Hepatic stellate cell (primary cell): Measurements from ENCODE around the gene CUX1.
"Not testable (repeated sequence)": the region's sequence is repeated elsewhere in the genome, so short reads cannot be mapped to it uniquely, and the experiment has no call there.

Source experiments
- DNase-seq: peaks from one replicate; pipeline ENCODE4 v3.0.0; 2011; ENCODE audit warnings: low spot score

CUX1 gene

DNA sequence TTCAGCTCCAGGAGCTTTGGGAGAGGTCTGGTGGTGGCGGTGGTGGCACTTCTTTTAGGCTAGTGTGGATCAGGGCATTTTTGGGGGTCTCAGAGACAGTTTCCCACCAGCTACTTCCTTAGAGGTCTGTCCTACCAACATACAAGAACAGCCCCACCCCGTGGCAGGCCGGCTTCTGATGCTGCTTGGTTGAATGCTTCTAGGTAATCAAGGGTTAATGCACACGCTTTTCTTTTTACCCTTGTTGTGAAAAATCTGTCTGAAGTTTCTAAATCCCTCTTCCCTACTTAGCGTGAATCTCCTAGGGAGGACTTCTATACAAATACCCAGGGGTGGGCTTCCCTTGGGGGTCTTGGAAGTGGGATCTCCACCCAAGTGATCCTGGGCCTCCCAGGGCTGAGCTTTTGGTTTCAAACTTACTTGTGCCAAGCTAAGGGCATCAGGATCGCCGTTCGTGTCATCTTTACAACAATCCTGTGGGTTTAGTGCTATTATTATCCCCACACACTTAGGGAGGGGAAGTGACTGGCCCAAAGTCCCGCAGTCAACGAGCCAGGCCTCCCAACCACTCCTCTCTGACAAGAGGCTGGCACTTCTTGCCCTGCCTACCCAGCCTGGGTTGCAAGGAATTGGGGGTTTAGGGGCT lies 471.0 kb downstream of the CUX1 start:
- DNase-seq, result no peak

DNA sequence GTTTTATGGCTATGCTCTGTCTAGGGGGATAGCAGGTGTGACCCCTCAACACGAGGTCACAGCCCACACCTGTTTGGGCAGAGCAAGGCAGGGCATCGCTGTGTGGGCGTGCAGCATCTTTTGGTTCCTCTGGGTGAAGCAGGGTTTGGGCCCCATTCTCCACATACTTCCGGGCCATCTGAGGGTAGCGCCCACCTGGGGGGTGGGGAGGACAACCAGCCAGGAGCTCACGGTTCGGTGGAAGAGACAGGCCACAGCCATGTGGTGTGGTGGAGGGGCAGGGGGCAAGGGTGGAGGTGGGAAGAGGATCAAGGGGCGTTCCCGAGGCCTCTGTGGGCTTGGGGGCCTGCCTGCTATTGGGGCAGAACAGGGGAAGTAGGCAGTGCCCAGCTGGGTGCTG lies 471.6 kb downstream of the CUX1 start:
- DNase-seq, result no peak

DNA sequence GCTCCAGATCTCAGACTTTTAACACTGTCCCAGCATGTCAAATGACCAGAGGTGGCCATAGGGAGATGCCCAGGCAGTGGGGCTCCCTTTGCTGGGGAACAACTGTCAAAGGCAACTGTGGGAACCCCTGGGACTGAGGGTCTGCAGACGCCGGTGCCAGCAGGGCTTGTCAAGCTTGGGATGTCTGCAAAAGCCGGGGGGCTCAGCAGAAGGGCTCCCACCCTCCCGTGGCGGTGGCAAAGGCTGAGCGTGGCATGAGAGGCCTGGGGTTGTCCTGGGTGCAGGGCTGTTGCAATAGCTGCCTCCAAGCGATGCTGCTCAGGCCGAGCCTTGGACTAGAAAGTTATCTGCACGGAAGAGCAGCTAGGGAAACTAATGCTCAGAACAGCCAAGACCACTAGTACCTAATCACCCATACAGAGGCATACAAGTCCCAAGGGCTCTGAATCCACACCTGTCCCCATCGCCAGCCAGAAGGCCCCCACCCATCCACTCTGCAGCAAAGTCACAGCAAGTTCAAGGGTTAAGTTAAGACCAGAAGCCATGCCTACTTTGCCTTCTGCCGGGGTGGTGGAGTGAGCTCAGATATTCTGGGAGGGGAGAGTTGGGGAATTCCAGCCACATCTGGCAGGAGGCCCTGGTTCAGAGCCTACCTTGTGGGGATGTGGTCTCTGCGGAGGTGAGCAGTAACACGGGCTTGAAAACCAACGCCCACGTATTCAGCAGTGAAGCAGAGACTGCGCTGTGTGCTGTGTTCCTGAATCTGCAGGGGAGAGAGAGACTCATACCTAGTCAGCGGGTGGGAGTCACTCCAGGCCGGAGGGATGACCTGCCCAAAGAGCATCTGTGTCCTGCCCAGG lies 473.9 kb downstream of the CUX1 start:
- DNase-seq, result no peak

DNA sequence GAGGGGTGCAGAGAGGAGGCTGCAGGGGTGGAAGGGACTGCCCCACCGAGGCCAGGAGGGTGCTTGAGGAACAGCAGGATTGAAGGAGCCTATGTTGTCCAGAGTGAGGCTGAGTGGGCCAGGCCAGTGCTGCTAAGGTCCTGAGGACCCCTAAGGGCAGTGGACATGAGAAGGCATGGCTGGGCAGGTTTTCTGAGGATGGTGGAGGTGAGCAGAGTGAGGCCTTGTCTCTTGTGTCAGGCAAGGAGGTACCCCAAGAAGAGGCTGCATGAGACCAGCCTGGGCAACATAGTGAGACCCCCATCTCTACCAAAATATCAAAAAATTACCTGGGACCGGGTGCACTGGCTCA lies 474.5 kb downstream of the CUX1 start:
- no peak for DNase-seq

DNA sequence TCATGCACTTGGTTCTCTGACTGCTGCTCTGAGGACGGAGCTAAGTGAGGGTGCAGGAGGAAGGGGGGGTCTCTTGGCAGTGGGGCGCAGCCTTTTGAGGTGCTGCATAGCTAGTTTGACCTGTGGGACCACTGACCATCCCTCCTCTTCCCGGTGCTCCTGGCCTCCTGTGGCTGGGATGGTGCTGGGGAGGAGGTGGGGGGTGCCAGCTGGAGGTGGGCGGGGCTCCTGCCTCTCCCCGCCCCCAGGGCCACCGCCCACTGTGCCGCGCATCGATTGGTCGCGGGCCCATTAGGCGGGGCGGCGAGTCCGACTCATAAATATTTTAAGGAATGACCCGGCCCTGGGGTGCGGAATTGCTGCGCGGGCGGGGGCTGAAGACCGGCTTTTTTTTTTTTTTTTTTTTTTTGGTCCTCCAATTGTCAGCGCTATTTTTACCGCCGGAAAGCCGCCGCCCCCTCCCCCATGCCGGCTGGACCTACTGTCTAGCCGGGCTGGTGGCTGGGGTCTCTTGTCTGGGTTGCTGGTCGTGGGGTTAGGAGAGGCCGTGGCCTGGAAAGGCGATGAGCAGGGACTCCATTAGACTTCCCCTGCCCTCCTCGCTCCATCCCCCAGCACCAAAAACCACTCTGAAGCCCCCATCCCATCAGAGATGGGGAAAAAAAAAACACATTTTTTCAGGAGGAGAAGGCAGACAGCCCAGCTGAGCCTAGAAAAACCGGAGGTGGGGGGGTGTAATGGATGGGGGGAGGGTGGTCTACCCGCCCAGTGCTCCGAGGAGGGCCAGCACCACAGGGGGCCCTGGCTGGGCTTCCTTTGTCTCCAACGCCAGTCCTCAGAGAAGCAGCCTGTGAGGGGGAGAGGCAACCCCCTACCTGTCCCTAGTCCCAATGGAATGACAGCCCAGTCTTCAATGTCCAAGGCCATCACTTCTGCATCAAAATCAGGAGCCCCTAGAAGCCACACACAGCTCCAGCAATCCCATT lies 475.7 kb downstream of the CUX1 start:
- DNase-seq, result no peak

DNA sequence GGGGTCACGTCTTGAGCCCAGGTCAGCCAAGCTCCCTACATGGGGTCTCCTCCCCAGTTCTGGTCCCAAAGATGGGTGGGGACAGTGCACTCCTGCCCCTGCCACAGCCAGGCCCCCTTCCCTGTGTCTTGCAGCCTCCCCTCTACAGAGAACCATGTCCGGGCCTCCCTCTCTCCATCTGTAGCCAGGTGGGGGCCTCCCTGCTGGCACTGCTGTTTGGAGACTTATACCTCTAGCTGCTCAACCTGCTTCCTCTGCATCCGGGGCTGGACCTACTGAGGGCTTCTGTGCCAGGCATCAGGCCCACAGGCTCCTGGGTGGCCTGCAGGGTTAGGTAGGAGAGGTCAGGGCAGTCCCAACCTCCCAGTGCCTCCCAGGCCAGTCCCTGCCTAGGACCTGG lies 477.2 kb downstream of the CUX1 start:
- DNase-seq, result no peak

DNA sequence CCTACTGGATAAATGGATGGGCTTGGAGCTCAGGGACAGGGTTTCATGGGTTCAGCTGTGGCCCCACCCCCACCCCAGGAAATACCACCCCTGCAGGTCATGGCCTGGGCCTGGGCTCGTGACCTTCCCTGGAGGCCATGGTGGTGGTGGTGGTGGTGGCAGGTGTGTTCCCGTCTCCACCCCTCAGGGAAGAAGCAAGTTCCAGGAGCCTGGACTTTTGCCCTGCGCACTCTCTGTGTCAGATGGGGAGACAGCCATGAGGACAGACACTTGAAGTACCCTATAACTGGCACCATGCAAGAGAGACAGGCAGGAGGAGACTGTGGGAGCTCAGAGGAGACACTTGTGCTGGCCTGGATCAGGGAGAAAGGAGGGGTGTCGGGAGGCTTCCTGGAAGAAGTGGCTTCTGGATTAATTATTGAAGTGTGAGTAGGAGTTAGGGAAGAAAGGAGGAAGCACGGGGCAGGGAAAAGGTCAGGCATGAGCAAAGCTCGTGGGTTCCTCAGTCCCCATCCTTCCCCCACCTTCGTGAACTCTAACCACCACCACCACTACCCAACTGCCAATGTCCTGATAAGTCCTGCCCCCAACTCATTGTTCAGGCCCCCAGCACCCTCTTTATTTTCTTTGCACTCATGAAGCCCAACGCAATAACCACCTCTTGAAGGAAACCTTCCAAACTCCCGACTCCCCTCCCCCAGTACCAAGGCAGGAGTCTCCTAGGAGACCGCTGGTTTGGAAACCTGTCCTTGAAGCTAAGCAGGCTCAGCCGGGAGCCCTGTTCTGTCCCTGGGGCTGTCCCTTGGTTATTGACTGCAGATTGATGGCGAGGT lies 478.1 kb downstream of the CUX1 start:
- DNase-seq, result no peak

DNA sequence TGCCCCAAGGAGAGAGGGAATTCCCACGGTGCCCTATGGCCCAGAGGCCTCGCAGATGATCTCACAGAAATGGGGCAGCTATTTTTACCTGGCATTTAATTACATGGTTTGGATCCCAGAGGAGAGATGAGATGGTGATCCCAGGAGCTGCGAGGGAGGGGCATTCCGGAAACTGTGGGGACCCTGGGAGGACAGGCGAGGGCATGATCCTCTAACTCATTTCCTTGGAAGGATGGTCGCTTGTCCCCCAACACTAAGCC lies 478.7 kb downstream of the CUX1 start:
- DNase-seq, result no peak

DNA sequence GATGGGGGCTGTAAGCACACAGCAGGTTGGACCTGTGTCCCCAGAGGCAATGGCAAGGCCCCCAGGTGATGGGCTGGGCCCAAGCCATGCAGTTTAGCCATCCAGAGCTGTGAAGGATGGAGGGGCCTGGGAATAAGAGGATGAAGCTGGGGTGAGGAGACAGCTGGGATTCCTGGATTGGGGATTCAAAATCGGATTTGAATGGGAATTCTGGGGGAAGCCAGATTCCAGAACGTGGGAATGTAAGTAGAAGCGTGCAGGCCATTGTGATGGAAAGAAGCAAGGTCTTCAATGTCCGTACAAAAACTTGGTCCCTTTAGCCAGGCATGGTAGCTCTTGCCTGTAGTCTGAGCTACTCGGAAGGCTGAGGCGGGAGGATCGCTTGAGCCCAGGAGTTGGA lies 479.1 kb downstream of the CUX1 start:
- DNase-seq, result no peak

DNA sequence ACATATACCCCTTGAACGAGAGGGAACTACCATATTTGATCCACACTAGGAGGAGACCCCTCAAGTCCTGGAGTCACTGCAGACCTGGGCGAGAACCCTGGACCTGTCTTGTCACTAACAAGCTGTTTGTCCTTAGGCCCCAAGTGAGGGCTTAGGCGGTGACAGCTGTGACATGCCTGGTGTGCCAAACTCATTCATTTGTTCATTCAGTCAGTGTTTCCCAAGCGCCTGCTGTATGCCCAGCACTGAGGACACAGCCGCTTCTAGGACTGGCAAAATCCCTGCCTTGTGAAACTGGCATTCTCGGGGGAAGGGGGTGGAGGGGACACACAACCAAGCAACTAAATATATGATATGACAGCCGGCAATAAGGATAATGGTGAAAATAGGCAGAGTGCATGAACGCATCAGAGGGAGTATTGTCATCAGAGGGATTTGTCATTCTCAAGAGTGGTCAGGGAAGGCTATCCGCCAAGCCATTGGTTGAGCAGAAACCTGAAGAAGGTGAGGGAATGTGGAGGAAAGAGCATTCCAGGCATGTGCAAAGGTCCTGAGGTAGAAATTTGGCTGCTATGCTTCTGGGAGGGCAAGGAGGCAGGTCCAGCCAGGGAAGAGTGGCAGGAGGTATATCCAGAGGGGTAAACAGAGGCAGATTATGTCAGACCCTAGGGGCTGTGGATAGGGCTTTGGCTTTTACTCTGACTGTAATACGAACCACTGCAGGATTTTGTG lies 480.2 kb downstream of the CUX1 start:
- no peak for DNase-seq

DNA sequence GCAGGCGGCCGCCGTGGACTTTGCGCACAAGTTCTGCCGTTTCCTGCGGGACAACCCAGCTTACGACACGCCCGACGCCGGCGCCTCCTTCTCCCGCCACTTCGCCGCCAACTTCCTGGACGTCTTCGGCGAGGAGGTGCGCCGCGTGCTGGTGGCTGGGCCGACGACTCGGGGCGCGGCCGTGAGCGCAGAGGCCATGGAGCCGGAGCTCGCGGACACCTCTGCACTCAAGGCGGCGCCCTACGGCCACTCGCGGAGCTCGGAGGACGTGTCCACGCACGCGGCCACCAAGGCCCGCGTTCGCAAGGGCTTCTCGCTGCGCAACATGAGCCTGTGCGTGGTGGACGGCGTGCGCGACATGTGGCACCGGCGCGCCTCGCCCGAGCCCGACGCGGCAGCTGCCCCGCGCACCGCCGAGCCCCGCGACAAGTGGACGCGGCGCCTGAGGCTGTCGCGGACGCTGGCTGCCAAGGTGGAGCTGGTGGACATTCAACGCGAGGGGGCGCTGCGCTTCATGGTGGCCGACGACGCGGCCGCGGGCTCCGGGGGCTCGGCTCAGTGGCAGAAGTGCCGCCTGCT lies 483.3 kb downstream of the CUX1 start:
- no peak for DNase-seq

DNA sequence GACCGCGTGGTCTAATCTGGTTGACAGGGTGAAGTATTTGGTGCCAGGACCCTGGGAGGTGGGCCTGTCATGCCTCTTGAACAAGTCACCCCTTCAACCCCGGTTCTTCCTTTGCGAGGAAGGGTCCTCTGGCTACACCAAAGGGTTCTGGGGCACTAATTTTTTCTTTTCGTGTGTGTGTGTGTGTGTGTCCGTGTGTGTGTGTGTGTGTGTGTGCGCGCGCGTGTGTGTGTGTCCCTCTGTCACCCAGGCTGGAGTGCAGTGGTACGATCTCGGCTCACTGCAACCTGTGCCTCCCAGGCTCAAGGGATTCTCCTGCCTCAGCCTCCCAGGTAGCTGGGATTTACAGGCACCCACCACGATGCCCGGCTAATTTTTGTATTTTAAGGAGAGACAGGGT lies 483.9 kb downstream of the CUX1 start:
- DNase-seq, result not testable (repeated sequence)

DNA sequence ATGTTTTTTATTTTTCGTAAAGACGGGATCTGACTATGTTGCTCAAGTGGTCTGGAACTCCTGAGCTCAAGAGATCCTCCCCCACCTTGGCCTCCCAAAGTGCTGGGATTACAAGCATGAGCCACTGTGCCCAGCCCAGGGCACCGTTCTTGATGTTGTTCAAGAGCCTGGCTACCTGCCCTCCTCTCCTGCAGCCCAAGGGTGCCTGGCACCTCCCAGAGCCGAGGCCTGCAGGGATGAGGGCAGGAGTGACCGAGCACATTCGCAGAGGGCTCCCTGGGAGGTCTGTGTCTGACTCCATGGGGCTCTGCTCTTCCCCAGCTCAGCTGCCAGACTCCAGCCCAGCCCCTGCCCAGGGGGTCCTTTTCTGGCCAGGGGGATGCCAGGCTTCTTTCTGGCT lies 484.6 kb downstream of the CUX1 start:
- DNase-seq, result no peak

DNA sequence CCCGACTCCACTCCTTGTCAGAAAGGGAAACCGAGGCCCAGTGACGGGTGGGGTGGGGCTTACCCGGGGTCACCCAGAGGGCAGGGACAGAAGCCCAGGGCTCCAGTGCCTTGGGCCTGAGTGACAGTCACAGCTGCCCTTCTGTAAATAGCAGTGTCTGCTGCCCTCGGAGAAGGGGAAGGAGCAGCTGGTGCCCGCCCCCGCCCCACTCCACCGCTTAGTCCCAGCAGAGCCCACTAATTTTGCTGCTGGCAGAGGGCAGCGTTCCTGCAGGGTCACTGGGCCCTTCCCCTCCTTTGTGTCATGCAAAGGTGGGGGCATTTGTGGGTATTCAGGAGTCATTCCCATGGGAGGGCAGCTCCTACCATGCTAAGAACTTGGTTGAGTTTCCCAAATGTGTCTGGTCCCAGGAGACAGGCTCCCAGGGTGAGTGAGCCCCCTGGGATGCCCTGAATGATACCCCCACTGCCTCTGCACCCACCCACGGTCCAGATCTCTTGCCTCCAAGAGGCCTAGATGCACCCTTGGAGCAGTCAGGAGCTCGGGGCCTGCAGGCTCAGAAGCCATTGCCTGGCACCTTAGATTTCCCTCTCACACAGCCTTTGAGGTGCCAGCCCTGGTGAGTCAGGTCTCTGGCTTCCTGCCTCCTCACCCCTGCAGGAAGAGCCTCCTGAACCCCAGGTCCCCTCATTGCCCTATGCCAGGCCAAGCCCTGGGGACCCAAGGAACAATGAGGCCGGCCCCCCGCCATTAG lies 486.4 kb downstream of the CUX1 start:
- DNase-seq, result no peak

DNA sequence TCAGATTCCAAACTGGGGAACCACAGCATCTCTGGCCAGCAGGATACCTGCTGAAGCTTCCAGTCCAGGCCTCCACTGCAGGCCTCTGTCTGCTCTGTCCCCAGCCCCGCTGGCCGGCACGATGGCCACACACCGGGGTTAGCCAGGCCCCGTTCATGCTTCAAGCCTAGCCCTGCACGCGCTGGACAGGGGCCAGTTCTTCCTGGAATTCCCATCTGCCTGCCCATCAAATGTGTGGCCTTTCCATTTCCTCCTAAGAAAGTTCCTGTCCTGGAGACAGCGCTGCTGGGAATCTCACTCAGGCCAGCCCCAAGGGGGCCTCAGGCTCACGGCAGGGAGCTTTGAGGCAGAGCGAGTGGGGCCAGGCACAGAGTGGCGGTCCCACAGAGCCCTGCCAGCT lies 487.2 kb downstream of the CUX1 start:
- no peak for DNase-seq

DNA sequence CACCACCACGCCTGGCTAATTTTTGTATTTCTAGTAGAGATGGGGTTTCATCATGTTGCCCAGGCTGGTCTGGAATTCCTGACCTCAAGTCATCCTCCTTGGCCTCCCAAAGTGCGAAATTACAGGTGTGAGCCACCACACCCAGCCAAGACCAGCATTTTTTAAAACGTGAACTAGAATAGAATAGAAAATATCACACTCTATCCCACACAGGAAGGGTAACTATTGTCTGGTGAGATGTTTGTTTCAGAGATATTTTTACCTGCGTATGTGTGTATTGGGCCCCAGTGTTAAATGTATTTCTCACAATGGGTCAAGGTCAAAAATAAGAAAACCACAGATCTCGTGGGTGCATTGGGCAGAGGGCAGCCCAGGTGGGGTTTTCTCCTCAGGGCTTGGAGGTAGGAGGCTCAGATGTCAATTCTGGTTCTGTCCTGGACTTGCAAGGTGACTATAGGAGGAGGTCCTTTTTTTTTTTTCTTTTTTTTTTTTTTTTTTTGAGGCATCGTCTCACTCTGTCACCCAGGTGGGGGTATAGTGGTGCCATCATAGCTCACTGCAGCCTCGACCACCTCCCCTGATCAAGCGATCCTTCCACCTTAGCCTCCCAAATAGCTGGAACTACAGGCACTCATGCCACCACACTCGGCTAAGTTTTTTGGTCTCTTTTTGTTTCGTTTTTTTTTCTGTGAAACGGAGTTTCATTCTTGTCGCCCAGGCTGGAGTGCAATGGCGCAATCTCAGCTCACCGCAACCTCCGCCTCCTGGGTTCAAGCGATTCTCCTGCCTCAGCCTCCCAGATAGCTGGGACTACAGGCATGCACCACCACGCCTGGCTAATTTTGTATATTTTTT lies 488.2 kb downstream of the CUX1 start:
- DNase-seq, result no peak

DNA sequence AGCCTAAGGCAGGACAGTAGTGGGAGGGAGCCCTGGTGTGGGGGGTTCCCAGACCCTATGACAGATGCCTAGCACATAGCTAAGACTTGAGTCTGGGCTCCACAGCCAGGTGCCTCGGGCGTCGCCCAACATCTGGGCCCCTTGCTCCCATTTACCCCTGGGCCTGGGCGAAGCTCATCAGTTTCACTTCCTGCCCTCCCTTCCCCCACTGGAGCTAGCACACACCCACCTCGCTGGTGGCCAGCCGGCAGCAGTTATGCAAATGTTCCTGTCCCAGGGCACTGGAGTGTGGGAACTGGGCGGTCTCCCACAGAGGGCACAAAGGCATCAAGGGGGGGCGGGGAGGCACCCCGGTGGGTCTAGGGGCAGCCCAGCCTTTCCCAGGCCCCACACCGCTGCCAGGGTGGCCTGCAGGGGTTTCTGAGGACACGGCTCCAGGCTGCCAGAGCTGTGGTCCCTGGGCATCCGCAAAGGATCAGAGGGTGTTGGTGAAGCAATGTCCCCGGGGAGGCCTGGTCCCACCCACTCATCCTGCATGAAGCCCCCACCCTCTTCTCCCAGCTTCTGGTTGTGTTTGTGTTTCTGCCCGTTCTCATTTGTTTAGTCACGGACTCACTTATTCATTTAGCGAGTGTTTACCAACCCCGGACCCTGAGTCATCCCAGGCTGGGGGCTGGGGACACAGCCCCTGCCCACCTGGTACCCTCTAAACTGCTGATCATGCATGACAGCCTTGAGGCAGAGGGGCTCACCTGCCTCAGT lies 489.7 kb downstream of the CUX1 start:
- peak; percentile 70 for DNase-seq

DNA sequence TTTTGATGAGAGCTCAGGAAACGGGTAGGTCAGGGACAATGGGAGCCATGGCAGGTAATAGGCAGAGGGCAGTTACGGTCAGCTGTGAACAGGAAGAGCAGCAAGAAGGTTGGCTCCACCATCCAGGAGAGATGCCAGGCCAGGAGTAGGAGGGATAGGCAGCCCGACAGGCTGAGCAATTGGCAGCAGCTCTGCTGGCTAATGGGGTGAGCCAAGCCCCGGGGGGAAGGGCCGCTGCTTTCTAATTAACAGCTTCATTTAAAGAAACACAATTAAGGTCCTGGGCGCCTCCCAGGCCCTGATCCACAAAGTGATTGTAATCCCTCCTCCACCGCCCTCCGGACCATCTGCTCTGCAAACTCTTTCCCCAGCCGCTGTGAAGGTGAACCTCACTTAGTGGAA lies 493.0 kb downstream of the CUX1 start:
- no peak for DNase-seq

DNA sequence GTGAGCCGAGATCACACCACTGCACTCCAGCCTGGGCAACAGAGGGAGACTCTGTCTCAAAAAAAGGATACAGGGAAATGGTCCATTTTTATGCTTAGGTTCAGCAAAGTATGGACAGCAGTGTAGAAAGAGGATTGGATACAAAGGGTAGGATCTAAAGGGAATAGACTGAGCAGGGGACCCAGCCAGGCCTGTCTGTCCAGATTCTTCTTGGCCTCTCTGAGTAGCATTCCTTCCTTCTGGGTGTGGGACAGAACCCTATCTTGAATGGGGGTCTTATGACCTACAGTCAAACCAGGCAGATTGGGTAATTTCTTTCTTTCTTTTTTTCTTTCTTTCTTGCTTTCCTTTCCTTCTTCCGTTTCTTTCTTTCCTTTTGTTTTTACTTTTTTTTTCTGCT lies 494.9 kb downstream of the CUX1 start:
- no peak for DNase-seq
